Hepatocyte (in vitro differentiated cells): ENCODE measurements around the gene NXN. TPM values are rescaled to one million over a fixed set of nuclear protein-coding genes. Genes with fewer than 3 reads are reported as not detected.

Source experiments
- DNase-seq: peaks from one replicate; pipeline ENCODE4 v3.0.0-alpha.2; 2016; ENCODE audit warnings: low spot score
- H2AFZ ChIP-seq: fragments of 200-600 bp; sonication (generic); 2 replicates; pipeline ENCODE4 v1.6.0; 2016; ENCODE audit warnings: antibody characterized with exemption, mild to moderate bottlenecking
- H3K27ac ChIP-seq: fragments of 200-600 bp; sonication (generic); 2 replicates; pipeline ENCODE4 v1.5.1; 2016; ENCODE audit warnings: mild to moderate bottlenecking
- H3K27me3 ChIP-seq: fragments of 200-600 bp; sonication (generic); 2 replicates; pipeline ENCODE4 v1.6.1; 2016
- H3K36me3 ChIP-seq: fragments of 200-600 bp; sonication (generic); replicated peaks from 2 replicates; pipeline ENCODE4 v1.5.1; 2016; ENCODE audit warnings: low read depth; ENCODE audit not compliant: insufficient read depth
- H3K4me1 ChIP-seq: fragments of 200-600 bp; sonication (generic); 2 replicates; pipeline ENCODE4 v1.5.1; 2016; ENCODE audit warnings: mild to moderate bottlenecking, moderate library complexity; ENCODE audit not compliant: insufficient read depth
- H3K4me2 ChIP-seq: fragments of 200-600 bp; sonication (generic); 2 replicates; pipeline ENCODE4 v1.6.0; 2016
- H3K4me3 ChIP-seq: fragments of 200-600 bp; sonication (generic); 2 replicates; pipeline ENCODE4 v1.5.1; 2016; ENCODE audit warnings: mild to moderate bottlenecking
- H3K79me2 ChIP-seq: fragments of 200-600 bp; sonication (generic); 2 replicates; pipeline ENCODE4 v1.6.0; 2017; ENCODE audit warnings: mild to moderate bottlenecking
- H3K9me2 ChIP-seq: fragments of 200-600 bp; sonication (generic); replicated peaks from 2 replicates; pipeline ENCODE4 v1.6.0; 2017; ENCODE audit warnings: mild to moderate bottlenecking; ENCODE audit not compliant: insufficient read depth
- H3K9me3 ChIP-seq: fragments of 200-600 bp; sonication (generic); 2 replicates; pipeline ENCODE4 v1.5.1; 2016; ENCODE audit warnings: low read depth, mild to moderate bottlenecking
- H4K20me1 ChIP-seq: fragments of 200-600 bp; sonication (generic); 2 replicates; pipeline ENCODE4 v1.6.0; 2016; ENCODE audit warnings: mild to moderate bottlenecking; ENCODE audit not compliant: insufficient read depth, poor library complexity, severe bottlenecking
- CTCF ChIP-seq: fragments of 200-600 bp; sonication (generic); IDR thresholded peaks from 2 replicates; pipeline ENCODE4 v1.5.1; 2016; ENCODE audit warnings: antibody characterized with exemption, mild to moderate bottlenecking; ENCODE audit not compliant: poor library complexity
- EZH2 ChIP-seq: fragments of 200-600 bp; sonication (generic); IDR thresholded peaks from 2 replicates; pipeline ENCODE4 v1.6.1; 2016; ENCODE audit warnings: antibody characterized with exemption, mild to moderate bottlenecking, borderline replicate concordance
- EZH2phosphoT487 ChIP-seq: fragments of 200-600 bp; sonication (generic); IDR thresholded peaks from one replicate; pipeline ENCODE4 v1.6.1; 2018; ENCODE audit warnings: antibody characterized with exemption, mild to moderate bottlenecking, low read depth, moderate library complexity; ENCODE audit not compliant: unreplicated experiment, severe bottlenecking
- WGBS: methylation state at CpG from one replicate; pipeline ENCODE4 v1.1.6; 2016; ENCODE audit warnings: low lambda C conversion rate; ENCODE audit errors: missing lambda C conversion rate; 5-methylcytosine and 5-hydroxymethylcytosine counted together
- polyA plus RNA-seq: library from polyadenylated mRNA; unstranded; fragments of >200 nt; fragmentation: Nextera tagmentation; extraction: Ambion mirVana; gene quantifications from 2 replicates; pipeline ENCODE4 v1.2.1, GENCODE V29; 2016
- total RNA-seq: library from RNA; depleted of rRNA; stranded (reverse); fragments of >200 nt; gene quantifications from 2 replicates; pipeline ENCODE4 v1.2.3, GENCODE V29; 2014

NXN gene
- total and polyA plus RNA-seq, 2 experiments from 2014 or later, result 55.0 to 74.1 TPM

DNA sequence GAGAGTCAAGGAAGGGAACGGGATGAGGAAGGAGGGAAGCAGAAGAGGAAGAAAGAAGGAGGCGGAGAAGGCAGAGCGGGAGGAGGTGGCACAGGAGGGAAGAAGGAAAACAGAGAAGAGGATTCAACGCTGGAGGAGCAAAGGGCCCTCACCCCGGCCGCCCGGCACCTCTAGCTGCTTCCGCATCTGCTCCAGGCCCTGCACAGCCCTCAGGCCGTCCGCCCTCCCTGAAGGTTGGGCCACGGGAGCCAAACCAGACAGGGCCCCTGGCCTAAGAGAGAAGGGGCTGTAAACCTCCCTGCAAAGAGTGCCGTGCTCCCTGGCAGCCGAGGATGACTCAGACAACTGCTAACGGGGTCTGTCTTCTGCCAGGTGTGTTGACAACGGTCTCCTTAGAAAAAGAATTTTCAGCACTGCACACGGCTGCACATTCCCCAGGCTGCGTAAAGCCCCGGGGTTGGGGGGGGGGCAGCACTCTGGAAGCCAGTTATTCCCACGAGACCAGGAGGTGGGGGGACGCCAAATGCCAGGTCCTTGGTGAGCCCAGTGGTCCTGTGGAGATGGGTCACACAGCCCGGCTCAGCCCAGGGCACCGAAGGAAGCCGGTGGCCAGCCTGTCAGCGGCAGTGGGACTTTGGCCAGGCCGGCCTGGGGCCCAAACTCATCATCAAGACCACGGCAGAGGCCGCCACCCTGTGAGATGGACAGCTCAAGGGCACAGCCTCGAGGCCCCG lies 168.4 kb downstream of the NXN start:
- Histone ChIP-seq H3K9me3 (no peaks in the 10 kb centered on the region), H3K79me2 (peaks cover 5% of the 10 kb centered on the region), H3K4me1 (no peaks in the 10 kb centered on the region), H3K27ac (no peak overlapping the region), H2AFZ (no peak overlapping the region), H3K4me3 (no peak overlapping the region), H3K4me2 (no peak overlapping the region), H4K20me1 (no peaks in the 10 kb centered on the region), H3K9me2 (no peaks in the 10 kb centered on the region), H3K36me3 (no peaks in the 10 kb centered on the region), H3K27me3 (no peaks in the 10 kb centered on the region)
- TF ChIP-seq EZH2phosphoT487 (no peak), CTCF (no peak), EZH2 (no peak)
- WGBS, result 64% methylated on average over 18 of the region's 29 CpGs
- DNase-seq, result no peak

- Histone ChIP-seq H3K4me1 (no peaks in the 10 kb centered on the region), H3K9me2 (no peaks in the 10 kb centered on the region), H3K4me2 (no peak overlapping the region), H3K4me3 (no peak overlapping the region), H3K36me3 (no peaks in the 10 kb centered on the region), H3K27ac (no peak overlapping the region), H3K79me2 (peaks cover 5% of the 10 kb centered on the region), H4K20me1 (no peaks in the 10 kb centered on the region), H3K9me3 (no peaks in the 10 kb centered on the region), H2AFZ (no peak overlapping the region), H3K27me3 (no peaks in the 10 kb centered on the region)
- TF ChIP-seq EZH2 (no peak), CTCF (no peak), EZH2phosphoT487 (no peak)
- DNase-seq, result no peak
- WGBS, result 96% methylated on average over 27 of the region's 28 CpGs
Measured at GRCh38 chr17:807523-808294, 171.9 kb downstream of the NXN start.

DNA sequence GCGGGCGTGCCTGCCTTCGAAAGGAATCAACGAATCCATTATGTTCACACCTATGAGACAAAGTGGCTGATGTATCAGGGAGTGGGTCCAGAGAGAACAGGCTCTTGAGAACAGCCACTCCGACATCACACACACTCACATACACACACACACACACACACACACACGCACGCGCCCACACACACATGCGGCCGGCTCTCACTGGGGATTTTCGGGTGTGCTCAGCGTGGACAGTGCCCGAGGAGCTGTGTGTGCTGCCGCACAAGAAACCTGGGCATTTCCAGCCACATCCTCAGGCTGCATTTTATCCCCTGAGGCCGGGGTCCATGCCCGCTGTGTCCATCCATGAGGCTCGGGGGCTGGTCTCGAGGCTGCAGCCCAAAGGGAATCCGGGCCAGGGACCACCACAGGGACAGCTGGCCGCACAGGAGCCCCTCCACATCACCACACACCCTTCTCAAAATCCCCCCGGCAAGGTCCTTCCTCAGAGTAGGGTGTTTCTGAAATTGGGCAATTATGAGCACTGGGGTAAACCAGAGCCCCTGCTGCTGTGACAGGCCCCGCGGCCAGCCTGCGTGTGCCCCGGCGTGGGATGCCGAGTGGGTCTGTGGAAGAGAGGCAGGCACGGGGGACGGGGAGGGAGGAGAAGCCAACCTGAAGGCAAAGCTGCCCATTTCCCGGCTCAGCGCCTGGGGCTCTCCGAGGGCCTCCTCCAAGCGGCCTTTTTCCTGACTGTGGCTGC lies 172.6 kb downstream of the NXN start:
- Histone ChIP-seq H3K4me3 (no peak overlapping the region), H3K4me2 (no peak overlapping the region), H3K4me1 (no peaks in the 10 kb centered on the region), H3K27ac (no peak overlapping the region), H3K79me2 (peaks cover 5% of the 10 kb centered on the region), H3K9me2 (no peaks in the 10 kb centered on the region), H3K36me3 (no peaks in the 10 kb centered on the region), H3K27me3 (no peaks in the 10 kb centered on the region), H2AFZ (no peak overlapping the region), H3K9me3 (no peaks in the 10 kb centered on the region), H4K20me1 (no peaks in the 10 kb centered on the region)
- no peak for DNase-seq
- 84% methylated on average over 33 of the region's 33 CpGs for WGBS
- no peak for TF ChIP-seq EZH2
- no peak for TF ChIP-seq EZH2phosphoT487
- TF ChIP-seq CTCF, result no peak
